ENCODE results near the gene COQ10A.
"Not testable (repeated sequence)": the region's sequence is repeated elsewhere in the genome, so short reads cannot be mapped to it uniquely, and the experiment has no call there.

The COQ10A gene

DNA sequence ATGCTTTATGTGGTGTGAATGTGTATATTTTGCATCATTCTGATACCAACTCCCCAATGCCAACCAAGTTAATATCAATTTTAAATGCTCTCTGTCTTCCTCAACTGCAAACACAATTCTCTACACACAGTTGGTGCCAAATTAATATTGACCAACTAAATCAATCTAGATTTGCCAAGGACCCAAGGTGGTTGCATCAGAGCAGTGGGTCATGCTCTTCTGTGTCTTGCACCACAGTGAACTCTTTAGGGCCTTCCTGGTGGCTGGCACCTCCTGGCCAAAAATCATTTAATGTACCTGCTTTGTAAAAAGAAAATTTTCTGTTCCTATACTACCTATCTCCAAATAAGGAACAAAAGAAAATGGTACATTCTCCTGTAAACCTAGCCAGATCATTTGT lies 14.1 kb downstream of the COQ10A start:
- Histone ChIP-seq H2AFZ (no peak overlapping the region), H3K27ac (no peak overlapping the region), H3K4me1 (no peaks in the 10 kb centered on the region), H3K9me3 (ENCODE audit: control insufficient read depth, low read length) (no peaks in the 10 kb centered on the region), H3K36me3 (ENCODE audit: control insufficient read depth, insufficient read depth, low read length) (no peaks in the 10 kb centered on the region), H3K4me3 (ENCODE audit: low read depth, low read length) (no peak overlapping the region), H3K79me2 (no peaks in the 10 kb centered on the region), H3K27me3 (ENCODE audit: control insufficient read depth, insufficient read depth, low read length) (no peaks in the 10 kb centered on the region), H3K4me2 (ENCODE audit: low read length) (no peak overlapping the region), H3K9ac (no peak overlapping the region)
- TF ChIP-seq CTCF (IDR thresholded peaks at IDR 0.05) = no peak

DNA sequence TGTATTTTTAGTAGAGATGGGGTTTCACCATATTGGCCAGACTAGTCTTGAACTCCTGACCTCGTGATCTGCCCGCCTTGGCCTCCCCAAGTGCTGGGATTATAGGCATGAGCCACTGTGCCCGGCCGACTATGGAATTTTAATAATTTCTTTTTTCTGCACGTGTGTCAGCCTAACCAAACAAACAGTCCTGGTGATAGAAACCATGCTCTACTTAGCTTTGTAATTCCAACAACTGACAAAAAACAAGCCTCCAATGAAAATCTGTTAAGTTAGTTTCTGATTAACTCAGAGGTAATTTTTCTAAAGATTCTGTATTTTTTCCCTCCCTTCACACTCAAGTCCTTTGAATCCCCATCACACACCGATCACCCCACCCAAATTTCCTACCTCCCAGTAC lies 15.3 kb downstream of the COQ10A start:
- H3K36me3 ChIP-seq (ENCODE audit: control insufficient read depth, insufficient read depth, low read length) = no peaks in the 10 kb centered on the region
- H2AFZ ChIP-seq = no peak overlapping the region
- no peak overlapping the region for H3K27ac ChIP-seq
- H3K79me2 ChIP-seq = peaks cover 2% of the 10 kb centered on the region
- TF ChIP-seq CTCF (IDR thresholded peaks at IDR 0.05) = no peak
- no peaks in the 10 kb centered on the region for H3K4me1 ChIP-seq
- no peak overlapping the region for H3K4me2 ChIP-seq (ENCODE audit: low read length)
- no peaks in the 10 kb centered on the region for H3K9me3 ChIP-seq (ENCODE audit: control insufficient read depth, low read length)
- no peaks in the 10 kb centered on the region for H3K27me3 ChIP-seq (ENCODE audit: control insufficient read depth, insufficient read depth, low read length)
- H3K9ac ChIP-seq = no peak overlapping the region
- H3K4me3 ChIP-seq (ENCODE audit: low read depth, low read length) = no peak overlapping the region

DNA sequence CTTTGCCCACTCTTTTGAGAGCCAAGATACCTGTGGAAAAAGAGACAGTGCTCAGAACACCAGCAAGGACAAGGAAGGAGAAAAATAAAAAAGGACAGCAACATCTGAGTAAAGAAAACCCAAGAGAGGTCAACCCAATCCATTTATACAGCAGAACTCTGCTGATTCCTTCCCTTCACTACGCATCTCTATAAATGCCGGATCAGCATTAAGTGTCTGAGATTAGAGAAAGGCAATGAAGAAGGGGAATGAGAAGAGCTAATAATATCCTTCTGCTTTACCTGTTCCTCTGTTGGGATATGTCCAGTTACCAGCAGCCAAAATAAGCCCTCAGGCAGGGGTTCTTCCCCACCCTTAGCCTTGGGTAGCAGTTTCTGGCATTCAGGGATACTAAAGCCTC lies 15.8 kb downstream of the COQ10A start:
- no peaks in the 10 kb centered on the region for H3K4me1 ChIP-seq
- H2AFZ ChIP-seq = no peak overlapping the region
- H3K36me3 ChIP-seq (ENCODE audit: control insufficient read depth, insufficient read depth, low read length) = no peaks in the 10 kb centered on the region
- TF ChIP-seq CTCF (IDR thresholded peaks at IDR 0.05) = no peak
- no peaks in the 10 kb centered on the region for H3K27me3 ChIP-seq (ENCODE audit: control insufficient read depth, insufficient read depth, low read length)
- H3K4me3 ChIP-seq (ENCODE audit: low read depth, low read length) = no peak overlapping the region
- H3K4me2 ChIP-seq (ENCODE audit: low read length) = no peak overlapping the region
- no peak overlapping the region for H3K27ac ChIP-seq
- peaks cover 2% of the 10 kb centered on the region for H3K79me2 ChIP-seq
- H3K9ac ChIP-seq = no peak overlapping the region
- H3K9me3 ChIP-seq (ENCODE audit: control insufficient read depth, low read length) = no peaks in the 10 kb centered on the region

GRCh38 chr12:56284263-56284662 lies 17.5 kb downstream of the COQ10A start:
- not testable (repeated sequence) for H3K79me2 ChIP-seq; H3K9me3 ChIP-seq (ENCODE audit: control insufficient read depth, low read length); H3K36me3 ChIP-seq (ENCODE audit: control insufficient read depth, insufficient read depth, low read length); H3K27me3 ChIP-seq (ENCODE audit: control insufficient read depth, insufficient read depth, low read length); H3K4me1 ChIP-seq; H2AFZ ChIP-seq; H3K27ac ChIP-seq; H3K9ac ChIP-seq; H3K4me3 ChIP-seq (ENCODE audit: low read depth, low read length); H3K4me2 ChIP-seq (ENCODE audit: low read length)

DNA sequence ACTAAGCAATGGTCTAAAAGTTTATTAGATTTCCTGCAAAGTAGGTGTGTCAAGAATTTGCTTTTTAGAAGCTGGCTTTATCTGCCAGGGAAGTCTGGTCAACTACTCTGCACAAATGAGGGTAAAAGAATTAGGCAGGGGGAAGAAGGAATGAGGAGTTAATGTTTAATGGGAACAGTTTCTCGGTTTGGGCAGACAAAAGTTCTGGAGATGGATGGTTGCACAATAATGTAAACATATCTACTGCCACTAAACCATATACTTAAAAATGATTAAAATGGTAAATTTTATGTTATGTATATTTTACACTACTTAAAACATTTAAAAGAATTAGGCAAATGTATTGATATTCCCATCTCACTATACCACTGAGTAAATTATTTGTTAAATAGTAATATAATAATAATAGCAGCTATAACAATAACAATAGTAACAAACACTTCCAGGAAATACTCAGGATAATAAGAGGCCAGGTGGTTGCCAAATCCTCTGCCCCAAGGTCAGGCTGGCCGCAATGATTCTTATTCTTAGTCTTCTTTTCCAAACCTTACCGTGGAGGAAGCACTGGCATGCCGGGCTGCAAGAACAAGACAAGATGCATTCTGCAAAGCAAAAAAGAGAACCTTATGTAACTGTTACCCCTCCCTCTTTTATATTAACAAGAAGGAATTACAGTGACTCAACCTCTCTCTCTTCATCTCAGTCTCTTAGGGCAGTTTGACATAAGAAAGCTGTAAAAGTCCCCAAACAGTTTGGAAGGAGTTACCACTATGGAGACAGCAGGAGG lies 19.5 kb downstream of the COQ10A start:
- TF ChIP-seq CTCF (IDR thresholded peaks at IDR 0.05) = no peak
- no peak overlapping the region for H3K9ac ChIP-seq
- H3K36me3 ChIP-seq (ENCODE audit: control insufficient read depth, insufficient read depth, low read length) = no peaks in the 10 kb centered on the region
- H3K4me2 ChIP-seq (ENCODE audit: low read length) = no peak overlapping the region
- no peaks in the 10 kb centered on the region for H3K27me3 ChIP-seq (ENCODE audit: control insufficient read depth, insufficient read depth, low read length)
- no peaks in the 10 kb centered on the region for H3K4me1 ChIP-seq
- no peak overlapping the region for H3K4me3 ChIP-seq (ENCODE audit: low read depth, low read length)
- H2AFZ ChIP-seq = no peak overlapping the region
- peaks cover 14% of the 10 kb centered on the region for H3K79me2 ChIP-seq
- no peaks in the 10 kb centered on the region for H3K9me3 ChIP-seq (ENCODE audit: control insufficient read depth, low read length)
- H3K27ac ChIP-seq = no peak overlapping the region
